ENCODE measurements around the gene ANP32E. TPM values are rescaled to one million over a fixed set of nuclear protein-coding genes. Genes with fewer than 3 reads are reported as not detected.

Gene ANP32E
- total RNA-seq, 1 experiment from 2014 or later, result 45.1 TPM

DNA sequence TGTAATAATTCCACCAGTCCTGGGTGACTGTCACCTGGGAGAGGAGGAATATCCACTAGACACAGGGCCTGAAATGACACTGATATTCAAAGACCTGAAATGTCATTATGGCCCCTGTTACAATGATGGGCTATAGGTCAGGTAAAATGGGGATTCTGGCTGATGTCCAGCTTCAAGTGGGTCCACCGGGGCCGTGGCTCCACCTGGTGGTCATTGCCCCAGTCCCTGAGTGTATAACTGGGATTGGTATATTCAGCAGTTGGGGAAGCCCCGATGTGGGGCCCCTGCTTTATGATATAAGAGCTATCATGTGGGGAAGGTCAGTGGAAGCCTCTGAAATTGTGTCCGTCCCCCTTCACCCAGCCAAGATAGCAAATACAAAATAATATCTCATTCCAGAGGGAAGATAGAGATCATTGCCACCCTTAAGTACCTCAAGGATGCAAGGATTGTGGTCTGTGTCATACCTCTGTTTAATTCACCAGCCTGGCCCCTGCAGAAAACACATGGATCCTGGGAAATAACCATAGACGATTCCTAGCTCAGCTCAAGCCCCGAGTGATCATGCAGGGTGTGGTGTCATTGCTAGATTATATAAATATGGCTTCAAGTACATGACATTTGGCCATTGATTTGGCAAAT is 66.8 kb downstream of the ANP32E start:
- DNase-seq (ENCODE audit: low read depth), result peak; percentile 63

Other genes starting within 250 kb of the ANP32E start
- 5.9 and 7.2 TPM in 2 replicates for gene OTUD7B, start 225.4 kb downstream of the ANP32E start, total RNA-seq (2014; rRNA removed; shearing (Covaris generic))
- 43.6 and 56.7 TPM in 2 replicates for gene VPS45, start 168.3 kb downstream of the ANP32E start, total RNA-seq (2014; rRNA removed; shearing (Covaris generic))
- gene PLEKHO1, start 86.2 kb downstream of the ANP32E start, total RNA-seq (2014; rRNA removed; shearing (Covaris generic)), result 31.9 and 36.2 TPM in 2 replicates
- not detected in 2 replicates for gene CA14, start 21.7 kb upstream of the ANP32E start, total RNA-seq (2014; rRNA removed; shearing (Covaris generic))
- 92.8 and 107 TPM in 2 replicates for gene APH1A, start 32.9 kb upstream of the ANP32E start, total RNA-seq (2014; rRNA removed; shearing (Covaris generic))
- 1.9 and 4.8 TPM in 2 replicates for gene C1orf54, start 36.7 kb upstream of the ANP32E start, total RNA-seq (2014; rRNA removed; shearing (Covaris generic))
- 11.8 and 12.0 TPM in 2 replicates for gene CIART, start 46.4 kb upstream of the ANP32E start, total RNA-seq (2014; rRNA removed; shearing (Covaris generic))
- 55.9 and 62.8 TPM in 2 replicates for gene MRPS21, start 57.7 kb upstream of the ANP32E start, total RNA-seq (2014; rRNA removed; shearing (Covaris generic))
- 37.9 and 40.5 TPM in 2 replicates for gene PRPF3, start 85.4 kb upstream of the ANP32E start, total RNA-seq (2014; rRNA removed; shearing (Covaris generic))
- 7.7 and 10.3 TPM in 2 replicates for gene RPRD2, start 128.0 kb upstream of the ANP32E start, total RNA-seq (2014; rRNA removed; shearing (Covaris generic))

All from RPMI7951 (cell line).